ENCODE data around the gene ZEB1. TPM values are rescaled to one million over a fixed set of nuclear protein-coding genes. Genes with fewer than 3 reads are reported as not detected.

ZEB1 gene
- 85.4 TPM for total RNA-seq
- long read RNA-seq, full-length matches to known transcripts, result 31 of 57 reads
- long read RNA-seq, partial matches to known transcripts, result 13 of 57 reads
- long read RNA-seq, other reads (novel, unspliced or antisense), result 13 of 57 reads

- DNase-seq, result peak; percentile 83
- Histone ChIP-seq H3K9me3 (replicated peaks) (no peaks in the 10 kb centered on the region), H3K36me3 (no peaks in the 10 kb centered on the region), H3K4me1 (peaks cover 57% of the 10 kb centered on the region), H3K27ac (replicated peaks) (peak within 1 kb of the TSS; percentile 98), H3K4me3 (peak within 1 kb of the TSS; percentile 96), H3K27me3 (ENCODE audit: low read depth) (no peaks in the 10 kb centered on the region)
- peak; percentile 76 for TF ChIP-seq CTCF (IDR thresholded peaks at IDR 0.05; ENCODE audit: borderline replicate concordance)
- intact Hi-C loops (cut with micrococcal nuclease), result no loop called here
Observed at GRCh38 chr10:31318854-31319601, at the start of gene ZEB1. Gene ZEB1, plus strand, starts transcription at chr10:31319216. Its CDS starts 19 bp downstream, at chr10:31319235.

- H3K4me3 ChIP-seq, result no peak overlapping the region
- DNase-seq, result no peak
- H3K27me3 ChIP-seq (ENCODE audit: low read depth), result no peaks in the 10 kb centered on the region
- H3K36me3 ChIP-seq, result no peaks in the 10 kb centered on the region
- TF ChIP-seq CTCF (IDR thresholded peaks at IDR 0.05; ENCODE audit: borderline replicate concordance), result no peak
- H3K9me3 ChIP-seq (replicated peaks), result peaks cover 6% of the 10 kb centered on the region
- H3K4me1 ChIP-seq, result no peaks in the 10 kb centered on the region
- H3K27ac ChIP-seq (replicated peaks), result no peak overlapping the region
- intact Hi-C loops (cut with micrococcal nuclease), result no loop called here
Observed at GRCh38 chr10:31270954-31271353, 48.1 kb upstream of the ZEB1 start.

- intact Hi-C loops (cut with micrococcal nuclease), result no loop called here
- no peak for TF ChIP-seq CTCF (IDR thresholded peaks at IDR 0.05; ENCODE audit: borderline replicate concordance)
Observed at GRCh38 chr10:31272841-31273240, 46.2 kb upstream of the ZEB1 start.

GRCh38 chr10:31273789-31274188 is 45.2 kb upstream of the ZEB1 start:
- intact Hi-C loops (cut with micrococcal nuclease), result no loop called here

More at GRCh38 chr10:31272841-31273240, 46.2 kb upstream of the ZEB1 start:
- DNase-seq, result no peak
- Histone ChIP-seq H3K4me3 (no peak overlapping the region), H3K27me3 (ENCODE audit: low read depth) (no peaks in the 10 kb centered on the region), H3K27ac (replicated peaks) (peak overlapping the region; percentile 50), H3K4me1 (no peaks in the 10 kb centered on the region), H3K9me3 (replicated peaks) (peaks cover 6% of the 10 kb centered on the region), H3K36me3 (no peaks in the 10 kb centered on the region)

GRCh38 chr10:31274310-31274709 is 44.7 kb upstream of the ZEB1 start:
- intact Hi-C loops (cut with micrococcal nuclease), result no loop called here
- Histone ChIP-seq H3K36me3 (no peaks in the 10 kb centered on the region), H3K9me3 (replicated peaks) (peaks cover 6% of the 10 kb centered on the region), H3K27ac (replicated peaks) (no peak overlapping the region), H3K27me3 (ENCODE audit: low read depth) (no peaks in the 10 kb centered on the region), H3K4me3 (no peak overlapping the region), H3K4me1 (peaks cover 12% of the 10 kb centered on the region)
- DNase-seq, result no peak
- TF ChIP-seq CTCF (IDR thresholded peaks at IDR 0.05; ENCODE audit: borderline replicate concordance), result no peak

More at GRCh38 chr10:31273789-31274188, 45.2 kb upstream of the ZEB1 start:
- H3K4me1 ChIP-seq, result peaks cover 8% of the 10 kb centered on the region
- H3K4me3 ChIP-seq, result no peak overlapping the region
- no peaks in the 10 kb centered on the region for H3K27me3 ChIP-seq (ENCODE audit: low read depth)
- H3K9me3 ChIP-seq (replicated peaks), result peaks cover 6% of the 10 kb centered on the region
- DNase-seq, result no peak
- no peak overlapping the region for H3K27ac ChIP-seq (replicated peaks)
- no peak for TF ChIP-seq CTCF (IDR thresholded peaks at IDR 0.05; ENCODE audit: borderline replicate concordance)
- H3K36me3 ChIP-seq, result no peaks in the 10 kb centered on the region

Measured in left ventricle myocardium inferior (tissue), 1 donor.